A549 (cell line): Measurements from ENCODE around the gene MUC4. TPM values are rescaled to one million over a fixed set of nuclear protein-coding genes. Genes with fewer than 3 reads are reported as not detected.

Source experiments
- ATAC-seq, 2 experiments: fragments of 200-7000 bp in 1 of 2; fragments of >200 bp in 1 of 2; cut with Nextera tagmentation in 1 of 2; cut with Tn5 transposase in 1 of 2; 3 replicates each; pipeline versions ENCODE4 v1.8.0 to v1.9.1; 2018 to 2020; ENCODE audit warnings: mild to moderate bottlenecking in 1 of 2, moderate library complexity in 1 of 2
- CTCF ChIA-PET: fragments of 300-600 bp; sonication (Branson Sonifier 250); formaldehyde crosslinking; extraction: SDS; loops from one replicate; lab custom pipeline; 2021; ENCODE audit warnings: antibody characterized with exemption, inconsistent platforms; lab: Yijun Ruan, JAX
- POLR2A ChIA-PET: fragments of 350-600 bp; formaldehyde crosslinking; extraction: SDS; loops from one replicate; lab custom pipeline; 2021; ENCODE audit warnings: antibody characterized with exemption, inconsistent platforms; lab: Yijun Ruan, JAX
- DNase-seq, 2 experiments: peaks; one replicate each; pipeline versions ENCODE4 v3.0.0 to v3.0.0-alpha.2; 2011 to 2016; ENCODE audit warnings: low read depth in 1 of 2, low spot score in 1 of 2
- FAIRE-seq: peaks from 2 replicates; lab custom pipeline; 2011; peaks lifted over from hg19 to GRCh38; lab: Jason Lieb, UNC
- H3K27ac ChIP-seq, 2 experiments: fragments of >200 bp; sonication (Bioruptor Twin); formaldehyde crosslinking; 3 replicates each; pipeline ENCODE4 v1.5.1; 2016 to 2017
- H3K4me1 ChIP-seq: fragments of >200 bp; sonication (Bioruptor Twin); formaldehyde crosslinking; 3 replicates; pipeline ENCODE4 v1.6.1; 2016
- H3K4me2 ChIP-seq: fragments of >200 bp; sonication (Bioruptor Twin); formaldehyde crosslinking; 3 replicates; pipeline ENCODE4 v1.6.1; 2016
- H3K4me3 ChIP-seq: fragments of >200 bp; sonication (Bioruptor Twin); formaldehyde crosslinking; 3 replicates; pipeline ENCODE4 v1.5.1; 2016
- H3K9me3 ChIP-seq: fragments of >200 bp; sonication (Bioruptor Twin); formaldehyde crosslinking; 3 replicates; pipeline ENCODE4 v1.6.1; 2016
- CBX2 ChIP-seq: fragments of 200-600 bp; sonication (generic); IDR thresholded peaks from 2 replicates; pipeline ENCODE4 v1.6.1; 2016; ENCODE audit warnings: low read depth, mild to moderate bottlenecking, borderline replicate concordance
- CEBPB ChIP-seq, 2 experiments: fragments of >200 bp in 1 of 2; sonication (Bioruptor Twin) in 1 of 2; formaldehyde crosslinking in 1 of 2; IDR thresholded peaks; 2 replicates each; pipeline ENCODE4 v1.6.1; 2012 to 2016
- CHD2 ChIP-seq: fragments of 150-350 bp; IDR thresholded peaks from 2 replicates; pipeline ENCODE4 v1.6.1; 2014; ENCODE audit warnings: low read length; ENCODE audit not compliant: partially characterized antibody
- CHD4 ChIP-seq: fragments of 200-600 bp; sonication (generic); IDR thresholded peaks from 2 replicates; pipeline ENCODE4 v1.6.1; 2016; ENCODE audit warnings: antibody characterized with exemption, mild to moderate bottlenecking, borderline replicate concordance
- EHF ChIP-seq: fragments of 250-450 bp; sonication (Bioruptor Pico); IDR thresholded peaks from 2 replicates; pipeline ENCODE4 v1.5.0; 2020; ENCODE audit warnings: mild to moderate bottlenecking
- EHMT2 ChIP-seq: fragments of 200-600 bp; sonication (generic); IDR thresholded peaks from 2 replicates; pipeline ENCODE4 v1.6.1; 2016; ENCODE audit warnings: antibody characterized with exemption, low read depth, mild to moderate bottlenecking, moderate library complexity
- ELK1 ChIP-seq: fragments of 150-350 bp; IDR thresholded peaks from 2 replicates; pipeline ENCODE4 v1.6.1; 2014; ENCODE audit warnings: low read depth, mild to moderate bottlenecking, low read length
- FOSB ChIP-seq: fragments of 250-450 bp; sonication (Bioruptor Pico); IDR thresholded peaks from 2 replicates; pipeline ENCODE4 v1.5.0; 2020; ENCODE audit warnings: mild to moderate bottlenecking, moderate library complexity
- HDAC2 ChIP-seq: fragments of 200-600 bp; sonication (generic); IDR thresholded peaks from 2 replicates; pipeline ENCODE4 v1.6.1; 2016
- HEYL ChIP-seq: fragments of 250-450 bp; sonication (Bioruptor Pico); IDR thresholded peaks from 2 replicates; pipeline ENCODE4 v1.8.0; 2021; ENCODE audit warnings: mild to moderate bottlenecking, moderate library complexity
- HMGXB4 ChIP-seq: fragments of 250-450 bp; sonication (Bioruptor Pico); IDR thresholded peaks from 2 replicates; pipeline ENCODE4 v1.5.0; 2021; ENCODE audit warnings: mild to moderate bottlenecking, moderate library complexity, borderline replicate concordance
- HOXB13 ChIP-seq: fragments of 250-450 bp; sonication (Bioruptor Pico); IDR thresholded peaks from 2 replicates; pipeline ENCODE4 v1.5.0; 2020; ENCODE audit warnings: low read depth, mild to moderate bottlenecking, moderate library complexity
- HOXB5 ChIP-seq: fragments of 250-450 bp; sonication (Bioruptor Pico); IDR thresholded peaks from 2 replicates; pipeline ENCODE4 v1.5.0; 2020; ENCODE audit warnings: mild to moderate bottlenecking, moderate library complexity
- KDM1A ChIP-seq: fragments of 200-600 bp; sonication (generic); IDR thresholded peaks from 2 replicates; pipeline ENCODE4 v1.6.1; 2016; ENCODE audit warnings: low read depth, mild to moderate bottlenecking
- KDM5A ChIP-seq: fragments of 200-600 bp; sonication (generic); IDR thresholded peaks from 2 replicates; pipeline ENCODE4 v1.6.1; 2016; ENCODE audit warnings: antibody characterized with exemption, mild to moderate bottlenecking
- MAZ ChIP-seq: fragments of 150-350 bp; IDR thresholded peaks from 2 replicates; pipeline ENCODE4 v1.6.1; 2014; ENCODE audit warnings: antibody characterized with exemption, low read depth, low read length, borderline replicate concordance
- MYC ChIP-seq: IDR thresholded peaks from 2 replicates; pipeline ENCODE4 v1.6.1; 2012; ENCODE audit warnings: mild to moderate bottlenecking, inconsistent platforms, low read length, improper control_type of control experiment, borderline replicate concordance
- NFE2L2 ChIP-seq: fragments of 150-350 bp; conservative IDR thresholded peaks from 2 replicates; pipeline ENCODE4 v1.6.1; 2014; ENCODE audit warnings: low read length
- POLR2A ChIP-seq: IDR thresholded peaks from 2 replicates; pipeline ENCODE4 v1.6.1; 2012; ENCODE audit warnings: mild to moderate bottlenecking, low read length
- RARB ChIP-seq: fragments of 250-450 bp; sonication (Bioruptor Pico); IDR thresholded peaks from 2 replicates; pipeline ENCODE4 v1.8.0; 2021; ENCODE audit warnings: mild to moderate bottlenecking, moderate library complexity
- RNF2 ChIP-seq: fragments of 200-600 bp; sonication (generic); IDR thresholded peaks from 2 replicates; pipeline ENCODE4 v1.6.1; 2016; ENCODE audit warnings: low read depth, mild to moderate bottlenecking, antibody characterized with exemption, moderate library complexity, borderline replicate concordance
- TFCP2L1 ChIP-seq: fragments of 250-450 bp; sonication (Bioruptor Pico); IDR thresholded peaks from 2 replicates; pipeline ENCODE4 v1.5.0; 2021; ENCODE audit warnings: mild to moderate bottlenecking
- TP53 ChIP-seq: fragments of 250-450 bp; sonication (Bioruptor Pico); IDR thresholded peaks from 2 replicates; pipeline ENCODE4 v1.5.0; 2021; ENCODE audit warnings: mild to moderate bottlenecking, moderate library complexity
- USF2 ChIP-seq: fragments of 450-650 bp; IDR thresholded peaks from 2 replicates; pipeline ENCODE4 v1.6.1; 2014; ENCODE audit warnings: antibody characterized with exemption
- WGBS: methylation state at CpG from one replicate; pipeline ENCODE4 v1.1.6; 2017; ENCODE audit errors: missing lambda C conversion rate; 5-methylcytosine and 5-hydroxymethylcytosine counted together
- polyA plus RNA-seq, 4 experiments: library from polyadenylated mRNA; depleted of rRNA in 3 of 4; stranded (reverse); fragments of >200 nt; fragmentation: RNase III in 1 of 4; extraction: RNeasy Plus Mini Kit Qiagen cat#74134 plus additional on column Dnase treatment in 1 of 4; gene quantifications; 2 replicates in 3 of 4; 3 replicates in 1 of 4; pipeline ENCODE4 v1.2.3, GENCODE V29; 2011 to 2017

Gene MUC4
- polyA plus RNA-seq, 2 of the 4 experiments (the other 2 are of a cell fraction): 0.04 TPM; not detected in 1

- Histone ChIP-seq H3K4me1 (no peaks in the 10 kb centered on the region), H3K4me2 (no peak overlapping the region), H3K9me3 (no peaks in the 10 kb centered on the region), H3K27ac (no peak overlapping the region), H3K4me3 (no peak overlapping the region)
- POLR2A ChIA-PET: no interaction called here
- DNase-seq (no peak), FAIRE-seq (no peak), ATAC-seq (no peak)
- no peak for TF ChIP-seq CEBPB (IDR thresholded peaks at IDR 0.05)
- no peak for TF ChIP-seq HMGXB4 (CRISPR knock-in tag)
- TF ChIP-seq EHMT2: no peak
- TF ChIP-seq TP53 (CRISPR knock-in tag): no peak
- no peak for TF ChIP-seq CHD4
- no peak for TF ChIP-seq HEYL (CRISPR knock-in tag)
- TF ChIP-seq KDM1A: no peak
- no peak for TF ChIP-seq HOXB5 (CRISPR knock-in tag)
- TF ChIP-seq CHD2: no peak
- no peak for TF ChIP-seq EHF (CRISPR knock-in tag)
- no peak for TF ChIP-seq USF2
- WGBS: 23% methylated on average over 6 of the region's 6 CpGs
- CTCF ChIA-PET: no interaction called here
Observed at GRCh38 chr3:195768414-195768813, 43.3 kb downstream of the MUC4 start.

- H3K4me1 ChIP-seq: no peaks in the 10 kb centered on the region
- no peak for TF ChIP-seq KDM5A
- TF ChIP-seq RARB (CRISPR knock-in tag): no peak
- TF ChIP-seq FOSB (CRISPR knock-in tag): no peak
- no peak for TF ChIP-seq TFCP2L1 (CRISPR knock-in tag)
- TF ChIP-seq NFE2L2: no peak
- TF ChIP-seq CHD4: no peak
- TF ChIP-seq, all 56 proteins: peak for 0
- 61% methylated on average over 7 of the region's 10 CpGs for WGBS
- ChIA-PET POLR2A (no interaction called here), CTCF (no interaction called here)
- DNase-seq (no peak), ATAC-seq (no peak), FAIRE-seq (no peak)
- H3K9me3 ChIP-seq: no peaks in the 10 kb centered on the region
- H3K4me3 ChIP-seq: no peak overlapping the region
- no peak overlapping the region for H3K4me2 ChIP-seq
- no peak overlapping the region for H3K27ac ChIP-seq
Observed at GRCh38 chr3:195767792-195768191, 43.9 kb downstream of the MUC4 start.

- Histone ChIP-seq H3K4me1 (no peaks in the 10 kb centered on the region), H3K4me2 (no peak overlapping the region), H3K9me3 (no peaks in the 10 kb centered on the region), H3K27ac (no peak overlapping the region), H3K4me3 (no peak overlapping the region)
- ChIA-PET CTCF (no interaction called here), POLR2A (no interaction called here)
- FAIRE-seq: no peak
- WGBS: 62% methylated on average over 11 of the region's 14 CpGs
- no peak for DNase-seq
- TF ChIP-seq CBX2: no peak
- no peak for TF ChIP-seq MAZ
- TF ChIP-seq ELK1: no peak
- TF ChIP-seq USF2: no peak
- no peak for TF ChIP-seq HOXB13 (CRISPR knock-in tag)
- TF ChIP-seq NFE2L2: no peak
- no peak for TF ChIP-seq CHD2
- no peak for TF ChIP-seq HDAC2
- TF ChIP-seq MYC: no peak
- no peak for TF ChIP-seq RNF2
- TF ChIP-seq POLR2A: no peak
- no peak for ATAC-seq
Observed at GRCh38 chr3:195766671-195767070, 45.1 kb downstream of the MUC4 start.
